ENCODE measurements around the gene CATSPER3. TPM values are rescaled to one million over a fixed set of nuclear protein-coding genes. Genes with fewer than 3 reads are reported as not detected.

Gene CATSPER3
- total RNA-seq, 1 experiment from 2014 or later, result 0.50 TPM

- Histone ChIP-seq H3T11ph (ENCODE audit: low read length) (no peak overlapping the region), H2BK20ac (ENCODE audit: low read depth, low read length, poor library complexity, severe bottlenecking) (no peak overlapping the region), H2BK5ac (ENCODE audit: insufficient read length, low read length) (no peak overlapping the region), H3K4me1 (ENCODE audit: insufficient read depth, low read length) (no peaks in the 10 kb centered on the region), H3K79me1 (ENCODE audit: insufficient read depth, low read depth, low read length, poor library complexity, severe bottlenecking) (no peaks in the 10 kb centered on the region), H4K8ac (replicated peaks; ENCODE audit: insufficient read length, low read depth, low read length) (no peak overlapping the region), H3K27ac (ENCODE audit: insufficient read length, low read depth, low read length) (no peak overlapping the region), H3K23me2 (ENCODE audit: insufficient read length, low read depth, low read length, poor library complexity, severe bottlenecking) (peaks cover 7% of the 10 kb centered on the region), H3K56ac (ENCODE audit: insufficient read length, low read depth, low read length) (no peak overlapping the region), H3K79me2 (ENCODE audit: insufficient read depth, low read length) (no peaks in the 10 kb centered on the region), H3K18ac (ENCODE audit: insufficient read length, low read depth, low read length) (no peak overlapping the region), H3K4me2 (ENCODE audit: insufficient read depth, insufficient read length, low read length) (peak overlapping the region; percentile 46), H2BK15ac (ENCODE audit: low read depth, low read length) (no peak overlapping the region), H3K23ac (ENCODE audit: insufficient read length, low read depth, low read length) (no peak overlapping the region), H4K91ac (ENCODE audit: insufficient read length, low read depth, low read length) (no peak overlapping the region), H3K9me3 (ENCODE audit: control insufficient read depth, low read depth, low read length) (no peaks in the 10 kb centered on the region), H2BK12ac (ENCODE audit: insufficient read length, low read depth, low read length) (no peak overlapping the region), H3K27me3 (ENCODE audit: insufficient read depth, low read length) (peaks cover 29% of the 10 kb centered on the region; the same call in 1 of the 2 replicates), H4K5ac (ENCODE audit: insufficient read length, low read depth, low read length) (no peak overlapping the region), H3K4ac (ENCODE audit: low read depth, low read length) (no peak overlapping the region), H2AFZ (ENCODE audit: low read length) (no peak overlapping the region), H3K14ac (ENCODE audit: insufficient read depth, low read length) (no peak overlapping the region; the same call in 1 of the 2 replicates), H2BK120ac (ENCODE audit: low read depth, low read length, poor library complexity, severe bottlenecking) (no peak overlapping the region), H3K9ac (ENCODE audit: extremely low read depth, insufficient read length, low read length) (no peak overlapping the region), H4K20me1 (ENCODE audit: control insufficient read depth, insufficient read depth, insufficient read length) (no peaks in the 10 kb centered on the region), H2AK5ac (ENCODE audit: insufficient read length, low read length) (no peak overlapping the region)
- Mint-ChIP-seq H3K27ac (no peak overlapping the region), H3K4me1 (peaks cover 7 to 10% of the 10 kb centered on the region in 2 experiments; a peak in 3 of 4 replicates), H3K36me3 (ENCODE audit: insufficient read depth in 1 of 3, low read depth in 3 of 3) (no peaks in the 10 kb centered on the region), H3K9me3 (no peaks in the 10 kb centered on the region; a peak in 1 of 5 replicates), H3K4me3 (peak overlapping the region; percentile 37 to 73), H3K27me3 (ENCODE audit: low read depth) (peaks cover 99% of the 10 kb centered on the region)
- DNase-seq, result peak; percentile 56
- no peak for TF ChIP-seq CTCF (conservative IDR thresholded peaks at IDR 0.05)
- WGBS (ENCODE audit: extremely low coverage, insufficient read length, low lambda C conversion rate), result no CpG with 5 or more reads among the region's 45 CpGs
These were observed 82.6 kb downstream of the CATSPER3 start for GRCh38 chr5:135050244-135050767.

All from H9 (cell line).